ENCODE data around the gene PPP1R15A.
"Not testable (repeated sequence)": the region's sequence is repeated elsewhere in the genome, so short reads cannot be mapped to it uniquely, and the experiment has no call there.

PPP1R15A gene

DNA sequence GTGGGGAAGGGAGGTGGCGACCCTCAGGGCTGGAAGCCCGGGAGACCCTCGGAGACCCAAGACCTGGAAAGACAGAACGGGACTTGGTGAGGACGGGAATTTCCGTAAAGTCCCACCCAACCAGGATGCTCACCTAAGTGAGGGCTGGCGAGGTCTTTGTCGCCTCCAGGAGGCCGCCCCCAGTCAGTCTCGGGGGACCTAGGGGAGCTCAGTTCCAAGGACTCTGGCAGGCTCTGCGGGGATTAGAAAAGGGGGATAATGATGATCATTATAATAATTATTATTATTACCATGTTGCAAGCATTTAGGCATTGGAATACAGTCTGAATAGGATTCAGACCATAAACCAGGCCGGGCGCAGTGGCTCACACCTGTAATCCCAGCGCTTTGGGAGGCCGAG lies 26.8 kb upstream of the PPP1R15A start:
- no peaks in the 10 kb centered on the region for H3K4me1 Mint-ChIP-seq (ENCODE audit: low read depth)
- H3K27ac Mint-ChIP-seq = no peak overlapping the region
- no peak overlapping the region for H3K4me3 Mint-ChIP-seq
- H3K9me3 Mint-ChIP-seq = no peaks in the 10 kb centered on the region
- no peaks in the 10 kb centered on the region for H3K27me3 Mint-ChIP-seq
- no peak for DNase-seq
- H3K36me3 Mint-ChIP-seq (ENCODE audit: low read depth) = no peaks in the 10 kb centered on the region

DNA sequence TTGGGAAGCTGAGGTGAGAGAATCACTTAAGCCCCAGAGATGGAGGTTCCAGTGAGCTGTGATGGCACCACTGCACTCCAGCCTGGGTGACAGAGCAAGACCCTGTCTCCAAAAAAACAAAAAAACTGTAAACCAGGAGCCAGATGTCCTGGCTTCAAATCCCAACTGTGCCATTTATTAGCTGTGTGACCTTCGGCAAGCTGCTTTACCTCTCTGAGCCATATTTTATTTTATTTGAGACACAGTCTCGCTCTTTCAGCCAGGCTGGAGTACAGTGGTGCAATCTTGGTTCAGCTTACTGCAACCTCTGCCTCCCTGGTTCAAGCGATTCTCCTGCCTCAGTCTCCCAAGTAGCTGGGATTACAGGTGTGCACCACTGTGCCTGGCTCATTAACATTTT lies 25.6 kb upstream of the PPP1R15A start:
- not testable (repeated sequence) for H3K27me3 Mint-ChIP-seq; H3K4me1 Mint-ChIP-seq (ENCODE audit: low read depth); H3K36me3 Mint-ChIP-seq (ENCODE audit: low read depth); H3K4me3 Mint-ChIP-seq; DNase-seq; H3K27ac Mint-ChIP-seq; H3K9me3 Mint-ChIP-seq

DNA sequence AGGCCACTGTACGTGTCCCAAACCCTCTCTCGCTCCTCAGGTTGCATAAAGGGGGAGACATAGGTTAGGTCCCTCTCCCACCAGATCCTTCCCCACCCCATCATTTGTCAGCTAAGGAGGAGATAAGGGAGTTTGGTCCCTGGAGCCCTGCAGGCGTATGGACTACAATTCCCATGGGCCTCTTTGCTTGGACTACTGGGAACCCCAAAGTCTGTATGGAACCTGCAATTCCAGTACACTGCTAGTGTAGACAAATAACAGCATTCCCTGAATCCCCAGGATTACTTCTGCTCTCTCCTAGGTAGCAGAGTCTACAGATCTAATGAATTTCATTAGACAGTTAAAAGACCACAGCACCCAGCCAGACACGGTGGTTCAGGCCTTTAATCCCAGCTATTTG lies 19.9 kb upstream of the PPP1R15A start:
- no peaks in the 10 kb centered on the region for H3K4me1 Mint-ChIP-seq (ENCODE audit: low read depth)
- DNase-seq = no peak
- no peaks in the 10 kb centered on the region for H3K36me3 Mint-ChIP-seq (ENCODE audit: low read depth)
- no peaks in the 10 kb centered on the region for H3K9me3 Mint-ChIP-seq
- H3K27ac Mint-ChIP-seq = no peak overlapping the region
- H3K4me3 Mint-ChIP-seq = no peak overlapping the region
- H3K27me3 Mint-ChIP-seq = no peaks in the 10 kb centered on the region

DNA sequence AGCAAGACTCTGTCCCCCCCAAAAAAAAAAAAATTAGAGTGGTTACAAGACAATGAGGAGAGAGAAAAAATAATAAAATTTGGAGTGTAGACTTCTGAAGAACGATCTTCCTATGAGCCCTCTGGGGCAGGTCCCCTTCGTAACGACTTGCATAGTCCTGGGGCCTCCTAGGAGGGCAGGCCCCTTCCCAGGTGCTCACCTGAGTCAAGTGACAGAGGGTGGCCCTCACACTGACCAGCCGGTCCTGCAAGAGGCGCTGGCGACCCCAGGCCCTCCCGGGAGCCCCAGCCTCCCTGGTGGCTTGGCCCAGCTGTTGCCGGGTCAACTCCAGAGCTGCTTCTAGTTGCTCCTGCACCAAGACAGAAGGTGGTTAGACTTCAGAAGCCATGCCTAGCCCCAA lies 18.7 kb upstream of the PPP1R15A start:
- Mint-ChIP-seq H3K36me3 (ENCODE audit: low read depth) (no peaks in the 10 kb centered on the region), H3K4me1 (ENCODE audit: low read depth) (no peaks in the 10 kb centered on the region), H3K4me3 (no peak overlapping the region), H3K27me3 (no peaks in the 10 kb centered on the region), H3K27ac (no peak overlapping the region), H3K9me3 (no peaks in the 10 kb centered on the region)
- DNase-seq = no peak

DNA sequence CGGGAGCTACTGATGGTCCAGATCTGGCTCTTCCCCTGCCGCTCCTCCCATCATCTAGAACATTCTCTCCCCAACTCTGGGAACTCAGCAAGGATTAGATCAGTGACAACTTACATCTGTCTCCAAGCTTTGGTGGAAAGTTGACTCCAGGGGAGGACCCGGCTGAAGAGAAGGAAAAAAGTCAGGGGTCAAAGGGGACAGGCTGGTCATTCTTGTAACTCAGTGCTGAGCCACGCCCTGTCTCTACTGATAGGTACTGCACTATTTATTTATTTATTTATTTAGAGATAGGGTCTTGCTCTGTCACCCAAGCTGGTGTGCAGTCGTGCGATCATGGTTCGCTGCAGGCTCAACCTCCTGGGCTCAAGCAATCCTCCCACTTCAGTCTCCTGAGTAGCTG lies 18.1 kb upstream of the PPP1R15A start:
- Mint-ChIP-seq H3K4me1 (ENCODE audit: low read depth) (peaks cover 2% of the 10 kb centered on the region), H3K4me3 (no peak overlapping the region), H3K36me3 (ENCODE audit: low read depth) (no peaks in the 10 kb centered on the region), H3K27me3 (no peaks in the 10 kb centered on the region), H3K9me3 (no peaks in the 10 kb centered on the region), H3K27ac (no peak overlapping the region)
- DNase-seq = no peak

DNA sequence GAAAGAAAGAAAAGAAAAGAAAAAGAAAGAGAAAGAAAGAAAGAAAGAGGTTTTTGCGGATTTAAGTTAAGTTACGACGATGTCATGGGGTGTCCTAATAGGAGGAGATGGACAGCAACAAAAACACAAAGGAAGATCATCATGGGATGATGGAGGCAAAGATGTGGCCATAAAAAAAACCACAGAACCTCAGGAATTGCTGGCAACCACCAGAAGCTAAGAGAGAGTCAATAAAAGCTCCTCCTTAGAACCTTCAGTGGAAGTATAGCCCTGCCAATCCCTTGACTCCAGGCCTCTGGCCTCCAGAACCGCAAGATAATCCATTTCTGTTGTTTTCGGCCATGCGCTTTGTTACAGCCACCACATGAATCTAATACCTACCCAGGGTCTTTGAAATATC lies 15.3 kb upstream of the PPP1R15A start:
- Mint-ChIP-seq H3K4me1 (ENCODE audit: low read depth) (peaks cover 4% of the 10 kb centered on the region), H3K27ac (no peak overlapping the region), H3K4me3 (no peak overlapping the region), H3K27me3 (no peaks in the 10 kb centered on the region), H3K9me3 (no peaks in the 10 kb centered on the region), H3K36me3 (ENCODE audit: low read depth) (no peaks in the 10 kb centered on the region)
- no peak for DNase-seq

DNA sequence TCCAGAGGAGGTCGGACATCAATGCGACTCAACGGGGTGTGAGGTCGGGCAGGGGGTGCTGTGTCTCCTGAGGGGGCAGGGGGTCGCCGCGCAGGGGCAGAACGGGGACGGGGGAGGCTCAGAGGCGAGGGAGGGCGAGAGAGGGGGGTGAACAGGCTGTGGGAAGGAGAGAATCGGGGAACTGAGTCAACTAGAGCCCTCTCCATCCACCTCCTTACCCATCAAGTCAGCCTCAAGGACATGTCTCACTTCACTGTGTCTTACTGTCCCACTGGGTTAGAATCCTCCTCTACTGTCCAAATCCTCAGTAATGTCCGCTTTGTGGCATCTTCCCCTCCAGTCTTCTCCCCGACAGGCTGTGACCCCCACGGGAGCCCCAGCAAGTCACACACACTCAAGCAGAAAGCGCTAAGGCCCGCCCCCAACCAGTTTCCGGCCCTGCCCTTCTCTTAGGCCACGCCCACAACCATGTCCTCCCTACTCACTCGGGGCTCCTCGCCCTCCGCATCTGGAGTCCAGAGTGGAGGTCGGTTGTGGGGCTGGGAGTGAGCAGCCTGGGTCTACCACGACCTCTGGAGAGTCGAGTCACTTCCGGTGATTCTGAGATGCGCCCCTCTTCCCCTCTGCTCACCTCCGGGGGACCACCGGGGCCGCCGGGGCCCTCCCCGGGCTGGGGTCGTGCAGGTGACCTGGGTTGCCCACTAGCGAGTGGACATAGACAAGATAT lies 13.1 kb upstream of the PPP1R15A start:
- Mint-ChIP-seq H3K4me1 (ENCODE audit: low read depth) (peaks cover 4% of the 10 kb centered on the region), H3K27ac (peak overlapping the region; percentile 95), H3K27me3 (no peaks in the 10 kb centered on the region), H3K9me3 (no peaks in the 10 kb centered on the region), H3K36me3 (ENCODE audit: low read depth) (no peaks in the 10 kb centered on the region), H3K4me3 (peak overlapping the region; percentile 88)
- DNase-seq = peak; percentile 87

DNA sequence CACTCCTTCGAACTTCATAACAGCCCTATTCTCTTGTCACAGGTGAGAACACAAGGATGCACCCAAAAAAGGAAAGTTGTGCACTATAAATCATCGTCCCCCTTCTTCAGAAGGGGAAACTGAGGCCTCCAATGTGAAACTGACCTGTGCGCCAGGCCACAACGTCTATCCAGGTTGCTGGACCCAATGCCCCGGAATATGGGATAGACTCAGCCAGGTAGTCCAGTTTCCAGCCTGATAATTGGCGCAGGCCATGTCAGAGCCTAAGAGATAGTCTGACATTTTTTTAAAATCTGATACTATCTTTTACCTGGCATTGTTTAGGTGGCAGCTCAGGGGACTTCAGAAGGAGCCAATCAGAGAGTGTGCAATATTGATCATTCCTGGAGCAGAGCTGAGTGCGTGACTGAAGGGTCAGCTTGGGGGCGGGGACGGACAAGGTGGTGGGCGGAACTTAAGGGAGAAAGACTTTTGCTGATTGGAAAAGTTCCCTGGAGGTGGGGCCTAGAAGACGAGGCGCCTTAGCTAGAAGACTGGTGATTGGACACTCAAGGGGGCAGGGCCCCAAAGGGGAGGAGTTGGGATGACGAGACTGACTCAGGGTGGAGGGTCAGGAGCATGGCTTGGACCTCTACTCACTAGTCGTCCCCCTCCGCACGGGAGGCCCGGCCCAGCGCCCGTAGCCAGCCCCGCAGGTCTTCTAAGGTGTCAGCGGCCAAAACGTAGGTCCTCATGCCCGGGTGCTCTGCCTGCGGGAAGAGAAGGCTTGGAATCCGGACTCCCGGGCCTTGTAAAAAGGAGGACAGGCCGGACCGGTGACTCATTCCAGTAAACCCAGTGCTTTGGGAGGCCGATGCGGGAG lies 12.3 kb upstream of the PPP1R15A start:
- H3K4me1 Mint-ChIP-seq (ENCODE audit: low read depth) = peaks cover 4% of the 10 kb centered on the region

DNA sequence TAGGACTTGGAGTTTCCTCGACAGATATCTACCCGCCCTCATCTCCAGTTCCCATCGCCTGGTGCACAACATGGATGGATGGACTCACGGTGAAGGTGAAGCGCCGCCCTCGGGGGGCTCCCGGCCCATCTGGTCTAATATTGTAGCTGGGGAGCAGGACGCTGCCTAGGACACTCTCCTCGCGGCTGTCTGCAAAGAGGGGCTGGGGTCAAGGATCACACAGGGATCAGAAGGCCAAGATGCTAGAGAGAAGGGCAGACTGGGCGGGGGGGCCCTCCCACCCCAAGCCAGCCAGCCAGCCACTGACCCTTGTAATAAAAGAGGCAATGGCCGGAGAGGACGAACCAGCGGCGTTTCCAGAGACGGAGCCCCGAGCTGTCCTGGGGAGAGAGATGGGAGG lies 10.9 kb upstream of the PPP1R15A start:
- no peak overlapping the region for H3K27ac Mint-ChIP-seq
- no peaks in the 10 kb centered on the region for H3K36me3 Mint-ChIP-seq (ENCODE audit: low read depth)
- H3K9me3 Mint-ChIP-seq = no peaks in the 10 kb centered on the region
- H3K4me3 Mint-ChIP-seq = no peak overlapping the region
- peaks cover 4% of the 10 kb centered on the region for H3K4me1 Mint-ChIP-seq (ENCODE audit: low read depth)
- H3K27me3 Mint-ChIP-seq = no peaks in the 10 kb centered on the region
- no peak for DNase-seq

More for the DNA sequence above, 12.3 kb upstream of the PPP1R15A start:
- Mint-ChIP-seq H3K4me3 (no peak overlapping the region), H3K27ac (peak overlapping the region; percentile 34), H3K9me3 (no peaks in the 10 kb centered on the region), H3K36me3 (ENCODE audit: low read depth) (no peaks in the 10 kb centered on the region), H3K27me3 (no peaks in the 10 kb centered on the region)
- no peak for DNase-seq

DNA sequence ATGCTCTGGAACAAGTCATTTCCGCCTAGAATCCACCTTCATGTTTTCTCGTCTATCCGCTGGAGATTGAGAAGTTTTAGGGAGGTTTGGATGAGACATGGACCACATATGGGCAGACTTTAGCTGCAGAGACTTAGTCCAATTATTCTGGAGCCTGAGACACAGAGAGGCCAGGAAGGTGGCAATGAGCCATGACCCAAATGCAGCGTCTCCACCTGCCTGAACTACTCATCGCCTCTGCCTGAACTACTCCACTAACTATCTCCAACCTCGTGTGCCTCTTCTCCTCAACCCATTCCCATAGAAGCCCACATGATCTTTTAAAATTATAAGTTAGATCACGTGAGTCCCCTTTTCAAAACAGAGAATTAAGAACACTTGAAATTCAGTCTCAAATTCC lies 9.4 kb upstream of the PPP1R15A start:
- H3K27me3 Mint-ChIP-seq = no peaks in the 10 kb centered on the region
- H3K4me3 Mint-ChIP-seq = no peak overlapping the region
- H3K27ac Mint-ChIP-seq = no peak overlapping the region
- H3K4me1 Mint-ChIP-seq (ENCODE audit: low read depth) = peaks cover 4% of the 10 kb centered on the region
- no peaks in the 10 kb centered on the region for H3K36me3 Mint-ChIP-seq (ENCODE audit: low read depth)
- DNase-seq = no peak
- H3K9me3 Mint-ChIP-seq = no peaks in the 10 kb centered on the region

DNA sequence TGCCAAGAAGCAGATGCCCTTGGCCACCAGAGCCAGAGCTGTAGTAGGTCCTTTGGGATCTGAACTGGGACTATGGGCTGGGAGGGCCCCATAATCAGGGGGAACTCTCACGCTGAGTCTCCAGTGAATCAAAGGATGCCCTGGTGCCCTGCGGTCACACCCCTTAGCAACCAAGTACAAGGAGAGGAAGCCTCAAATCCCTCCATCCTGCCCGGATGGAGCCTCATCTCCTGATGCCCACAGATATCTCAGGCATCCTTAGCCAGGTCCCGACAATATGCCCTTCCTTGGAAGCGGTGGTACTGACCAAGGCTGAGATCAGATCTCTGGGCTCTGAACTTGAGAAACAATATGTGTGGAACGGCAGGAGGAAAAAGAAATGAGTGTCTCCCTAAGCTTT lies 5.5 kb upstream of the PPP1R15A start:
- no peak for DNase-seq
- Mint-ChIP-seq H3K27me3 (no peaks in the 10 kb centered on the region), H3K4me3 (no peak overlapping the region), H3K27ac (no peak overlapping the region), H3K36me3 (ENCODE audit: low read depth) (no peaks in the 10 kb centered on the region), H3K4me1 (ENCODE audit: low read depth) (peaks cover 2% of the 10 kb centered on the region), H3K9me3 (no peaks in the 10 kb centered on the region)

DNA sequence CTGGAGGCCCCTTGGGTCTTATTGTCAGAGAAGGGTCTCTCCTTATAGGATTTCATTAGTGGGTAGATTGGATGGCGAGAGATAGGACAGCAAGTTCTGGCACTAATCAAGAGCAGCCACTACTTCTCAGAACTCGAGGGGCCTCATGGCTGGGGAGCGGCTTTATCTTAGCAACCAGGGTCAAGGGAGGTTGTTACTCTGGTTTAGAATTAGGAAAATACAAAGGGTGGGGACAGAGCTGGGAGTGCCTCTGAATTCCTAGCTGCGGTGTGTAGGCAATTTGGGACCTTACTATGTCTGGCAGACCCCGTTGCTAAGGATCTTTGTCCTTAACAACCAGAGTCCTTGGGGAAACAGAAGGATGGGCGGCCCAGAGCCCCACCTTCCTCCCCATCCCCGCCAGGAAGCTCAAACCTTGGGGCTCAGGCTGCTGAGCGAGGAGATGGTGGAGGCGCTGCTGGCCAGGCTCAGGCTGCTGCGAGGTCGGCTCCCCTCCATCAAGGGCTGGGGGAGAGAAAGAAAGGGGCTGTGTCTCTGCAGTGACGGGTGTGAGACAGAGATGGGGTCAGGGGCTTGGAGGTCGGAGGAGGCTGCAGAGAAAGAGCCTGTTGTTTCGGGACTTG lies 5.0 kb upstream of the PPP1R15A start:
- no peak overlapping the region for H3K4me3 Mint-ChIP-seq
- H3K27ac Mint-ChIP-seq = no peak overlapping the region
- H3K36me3 Mint-ChIP-seq (ENCODE audit: low read depth) = peaks cover 2% of the 10 kb centered on the region
- peaks cover 5% of the 10 kb centered on the region for H3K4me1 Mint-ChIP-seq (ENCODE audit: low read depth)
- no peaks in the 10 kb centered on the region for H3K27me3 Mint-ChIP-seq
- H3K9me3 Mint-ChIP-seq = no peaks in the 10 kb centered on the region
- DNase-seq = no peak

DNA sequence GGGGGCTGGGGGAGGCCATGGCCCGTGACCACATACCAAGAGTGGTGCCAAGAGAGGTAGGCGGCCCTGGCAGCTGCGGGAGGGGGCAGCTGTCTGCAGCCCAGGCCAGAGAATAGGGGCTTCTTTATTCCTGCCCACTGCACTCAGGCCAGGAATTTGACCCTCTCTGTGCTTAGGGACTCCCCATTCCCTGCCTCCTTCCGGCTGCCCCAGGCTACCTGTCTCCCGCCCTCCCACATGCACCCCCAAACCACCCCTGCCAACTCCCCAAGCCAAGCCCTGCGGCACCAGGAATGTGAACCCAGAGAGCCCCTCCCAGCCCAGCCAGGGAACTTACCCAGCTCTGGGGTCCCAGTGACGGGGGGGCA lies 4.5 kb upstream of the PPP1R15A start:
- peaks cover 5% of the 10 kb centered on the region for H3K4me1 Mint-ChIP-seq (ENCODE audit: low read depth)
- H3K27ac Mint-ChIP-seq = no peak overlapping the region
- no peak overlapping the region for H3K4me3 Mint-ChIP-seq
- DNase-seq = no peak
- H3K36me3 Mint-ChIP-seq (ENCODE audit: low read depth) = peaks cover 7% of the 10 kb centered on the region
- no peaks in the 10 kb centered on the region for H3K9me3 Mint-ChIP-seq
- no peaks in the 10 kb centered on the region for H3K27me3 Mint-ChIP-seq

DNA sequence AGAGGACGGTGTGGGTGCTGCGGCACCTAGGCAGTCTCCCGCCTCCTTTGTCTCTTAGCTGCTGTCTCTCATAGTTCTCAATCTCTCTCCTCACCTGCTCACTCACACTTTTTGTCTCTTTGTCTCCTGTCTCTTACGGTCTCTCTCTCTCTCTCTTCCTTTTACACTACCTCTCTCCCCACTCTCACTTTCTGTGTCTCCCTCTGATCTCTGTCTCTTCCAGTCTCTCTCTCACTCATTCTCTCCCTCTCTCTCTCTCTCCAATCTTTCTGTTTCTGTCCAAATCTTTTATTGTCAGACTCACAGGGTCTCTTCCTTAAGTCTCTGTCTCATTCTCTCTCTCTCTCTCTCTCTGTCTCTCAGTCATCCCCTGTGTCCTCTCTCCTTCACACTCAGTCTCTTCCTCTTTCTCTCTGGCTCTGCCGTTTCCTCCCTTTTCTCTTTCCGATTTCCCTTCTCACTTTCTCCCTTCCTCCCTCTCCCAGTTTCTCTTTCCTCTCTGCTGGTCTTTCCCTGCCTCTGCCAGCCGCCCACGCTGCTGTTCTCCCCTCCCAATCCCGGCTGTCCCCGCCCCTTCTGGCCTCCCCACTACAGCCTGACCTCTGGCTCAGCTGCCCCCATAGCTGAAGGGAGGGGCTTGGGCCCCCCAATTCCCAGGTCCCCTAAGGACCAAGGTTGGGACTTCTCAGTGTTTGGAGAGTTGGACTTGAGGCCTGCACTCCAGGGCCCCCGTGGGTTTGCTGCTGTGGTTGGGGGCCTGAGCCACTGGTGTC lies 3.9 kb upstream of the PPP1R15A start, which contains the start of gene PLEKHA4:
TSS of gene PLEKHA4 (minus strand) at position 504 of the 773 bp plus-strand sequence. CDS start 997 bp downstream, outside the sequence.
- Mint-ChIP-seq H3K4me3 (no peak within 1 kb of the TSS), H3K36me3 (ENCODE audit: low read depth) (peaks cover 12% of the 10 kb centered on the region), H3K27ac (no peak within 1 kb of the TSS), H3K4me1 (ENCODE audit: low read depth) (peaks cover 6% of the 10 kb centered on the region), H3K9me3 (no peaks in the 10 kb centered on the region), H3K27me3 (no peaks in the 10 kb centered on the region)
- DNase-seq = no peak
